C4-2B (cell line): ENCODE measurements around the gene ADISSP.

Source experiments
- ZFX ChIP-seq: fragments of 450-650 bp; IDR thresholded peaks from 2 replicates; pipeline ENCODE4 v1.6.1; 2017
- TF ChIP-seq, protein P1 (sequence below): fragments of 450-650 bp; conservative IDR thresholded peaks from 2 replicates; pipeline ENCODE4 v1.5.1; 2017; ENCODE audit warnings: mild to moderate bottlenecking

DNA sequence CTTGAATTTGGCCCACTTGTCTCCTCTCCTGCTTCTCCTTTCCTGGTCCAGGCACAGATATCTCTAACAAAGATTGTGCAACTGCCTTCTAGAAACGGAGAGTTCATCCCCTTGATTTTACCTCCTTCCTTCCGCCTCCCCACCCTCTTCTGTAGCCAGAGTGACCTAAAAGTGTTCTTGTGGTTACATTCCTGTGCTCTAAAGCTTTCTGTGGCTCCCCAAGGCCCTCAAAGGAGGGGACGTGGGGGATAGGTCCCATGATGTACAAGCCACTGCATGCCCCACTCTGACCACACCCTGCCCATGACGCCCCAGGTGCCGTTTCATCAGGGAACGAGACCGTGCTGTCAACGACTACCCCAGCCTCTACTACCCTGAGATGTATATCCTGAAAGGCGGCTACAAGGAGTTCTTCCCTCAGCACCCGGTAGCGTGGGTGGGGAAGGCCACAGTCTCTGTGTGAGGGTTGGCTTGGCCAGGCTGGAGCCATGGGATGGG, 36.8 kb upstream of the ADISSP start:
- TF ChIP-seq, protein P1, sequence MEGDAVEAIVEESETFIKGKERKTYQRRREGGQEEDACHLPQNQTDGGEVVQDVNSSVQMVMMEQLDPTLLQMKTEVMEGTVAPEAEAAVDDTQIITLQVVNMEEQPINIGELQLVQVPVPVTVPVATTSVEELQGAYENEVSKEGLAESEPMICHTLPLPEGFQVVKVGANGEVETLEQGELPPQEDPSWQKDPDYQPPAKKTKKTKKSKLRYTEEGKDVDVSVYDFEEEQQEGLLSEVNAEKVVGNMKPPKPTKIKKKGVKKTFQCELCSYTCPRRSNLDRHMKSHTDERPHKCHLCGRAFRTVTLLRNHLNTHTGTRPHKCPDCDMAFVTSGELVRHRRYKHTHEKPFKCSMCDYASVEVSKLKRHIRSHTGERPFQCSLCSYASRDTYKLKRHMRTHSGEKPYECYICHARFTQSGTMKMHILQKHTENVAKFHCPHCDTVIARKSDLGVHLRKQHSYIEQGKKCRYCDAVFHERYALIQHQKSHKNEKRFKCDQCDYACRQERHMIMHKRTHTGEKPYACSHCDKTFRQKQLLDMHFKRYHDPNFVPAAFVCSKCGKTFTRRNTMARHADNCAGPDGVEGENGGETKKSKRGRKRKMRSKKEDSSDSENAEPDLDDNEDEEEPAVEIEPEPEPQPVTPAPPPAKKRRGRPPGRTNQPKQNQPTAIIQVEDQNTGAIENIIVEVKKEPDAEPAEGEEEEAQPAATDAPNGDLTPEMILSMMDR, result no peak
- TF ChIP-seq ZFX, result no peak
